ENCODE measurements around the gene PADI2. TPM values are rescaled to one million over a fixed set of nuclear protein-coding genes. Genes with fewer than 3 reads are reported as not detected.

Gene PADI2
- total RNA-seq, 1 experiment from 2014 or later: 3.0 TPM

DNA sequence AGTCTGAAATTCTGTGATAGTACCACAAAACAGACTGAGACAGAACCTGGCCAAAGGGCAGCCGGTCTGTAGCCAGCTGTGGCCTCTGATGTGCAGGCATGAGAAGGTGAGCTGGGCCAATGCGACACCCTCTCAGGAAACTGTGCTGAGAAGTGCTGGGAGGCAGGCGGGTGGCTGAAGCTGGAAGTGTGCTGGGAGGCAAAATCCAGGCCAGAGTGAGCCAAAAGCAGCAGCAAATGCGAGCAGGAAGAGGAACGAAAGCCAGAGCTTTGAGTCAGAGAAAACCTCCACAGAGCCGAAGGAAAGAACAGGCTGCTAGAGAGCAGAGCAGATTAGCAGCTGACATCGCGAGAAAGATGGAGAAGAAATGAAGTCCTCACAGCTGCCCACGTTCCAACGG is 97.4 kb downstream of the PADI2 start:
- Histone ChIP-seq H3K9ac (ENCODE audit: extremely low read depth, insufficient read length, low read length) (no peak overlapping the region), H3K9me3 (ENCODE audit: control insufficient read depth, low read depth, low read length) (no peaks in the 10 kb centered on the region), H3K27ac (ENCODE audit: insufficient read length, low read depth, low read length) (no peak overlapping the region), H3K23ac (ENCODE audit: insufficient read length, low read depth, low read length) (no peak overlapping the region), H3K4me1 (ENCODE audit: insufficient read depth, low read length) (no peaks in the 10 kb centered on the region), H3K4me2 (ENCODE audit: insufficient read depth, insufficient read length, low read length) (no peak overlapping the region), H3K23me2 (ENCODE audit: insufficient read length, low read depth, low read length, poor library complexity, severe bottlenecking) (no peaks in the 10 kb centered on the region), H2BK12ac (ENCODE audit: insufficient read length, low read depth, low read length) (no peak overlapping the region), H4K8ac (replicated peaks; ENCODE audit: insufficient read length, low read depth, low read length) (no peak overlapping the region), H4K20me1 (ENCODE audit: control insufficient read depth, insufficient read depth, insufficient read length) (no peaks in the 10 kb centered on the region), H3K4ac (ENCODE audit: low read depth, low read length) (no peak overlapping the region), H4K5ac (ENCODE audit: insufficient read length, low read depth, low read length) (no peak overlapping the region), H3K56ac (ENCODE audit: insufficient read length, low read depth, low read length) (no peak overlapping the region), H3T11ph (ENCODE audit: low read length) (no peak overlapping the region), H3K27me3 (ENCODE audit: insufficient read depth, low read length) (no peaks in the 10 kb centered on the region), H3K79me2 (ENCODE audit: insufficient read depth, low read length) (no peaks in the 10 kb centered on the region), H3K18ac (ENCODE audit: insufficient read length, low read depth, low read length) (no peak overlapping the region), H2AFZ (ENCODE audit: low read length) (no peak overlapping the region), H2BK5ac (ENCODE audit: insufficient read length, low read length) (no peak overlapping the region), H3K14ac (ENCODE audit: insufficient read depth, low read length) (no peak overlapping the region), H4K91ac (ENCODE audit: insufficient read length, low read depth, low read length) (no peak overlapping the region), H2AK5ac (ENCODE audit: insufficient read length, low read length) (no peak overlapping the region), H2BK20ac (ENCODE audit: low read depth, low read length, poor library complexity, severe bottlenecking) (no peak overlapping the region), H2BK15ac (ENCODE audit: low read depth, low read length) (no peak overlapping the region), H2BK120ac (ENCODE audit: low read depth, low read length, poor library complexity, severe bottlenecking) (no peak overlapping the region), H3K79me1 (ENCODE audit: insufficient read depth, low read depth, low read length, poor library complexity, severe bottlenecking) (no peaks in the 10 kb centered on the region)
- DNase-seq: no peak
- H3K9me3 Mint-ChIP-seq: no peaks in the 10 kb centered on the region
- peaks cover 0 to 5% of the 10 kb centered on the region in 2 experiments; a peak in 1 of 4 replicates for H3K4me1 Mint-ChIP-seq
- peak overlapping the region in 2 of 3 experiments; percentile 39 to 80; a peak in 3 of 7 replicates for H3K27ac Mint-ChIP-seq
- H3K36me3 Mint-ChIP-seq (ENCODE audit: insufficient read depth in 1 of 3, low read depth in 3 of 3): peaks cover 23 to 84% (median 68%) of the 10 kb centered on the region in 3 experiments; a peak in 6 of 7 replicates
- no peaks in the 10 kb centered on the region for H3K27me3 Mint-ChIP-seq (ENCODE audit: low read depth)
- no peak for TF ChIP-seq CTCF (conservative IDR thresholded peaks at IDR 0.05)
- no peak overlapping the region for H3K4me3 Mint-ChIP-seq
- no CpG with 5 or more reads among the region's 10 CpGs for WGBS (ENCODE audit: extremely low coverage, insufficient read length, low lambda C conversion rate)
